Esophagus muscularis mucosa (tissue), 4 donors: ENCODE data around the gene MYADML2. TPM values are rescaled to one million over a fixed set of nuclear protein-coding genes. Genes with fewer than 3 reads are reported as not detected.

ENCODE experiments used
- DNase-seq: peaks from one replicate; pipeline ENCODE4 v3.0.0-alpha.2; 2017; ENCODE audit errors: extremely low spot score
- H3K27ac ChIP-seq, 4 donors: fragments of 200-600 bp; sonication (generic); replicated peaks in 1 of 4; 1 replicate in 3 of 4; 2 replicates in 1 of 4; pipeline ENCODE4 v1.5.1; 2016 to 2019; ENCODE audit warnings: mild to moderate bottlenecking in 1 of 4
- H3K27me3 ChIP-seq, 4 donors: fragments of 200-600 bp; sonication (generic); one replicate each; pipeline versions ENCODE4 v1.5.1 to v1.6.0; 2016 to 2019
- H3K36me3 ChIP-seq, 4 donors: fragments of 200-600 bp; sonication (generic); one replicate each; pipeline ENCODE4 v1.5.1; 2016 to 2019
- H3K4me1 ChIP-seq, 4 donors: fragments of 200-600 bp; sonication (generic); one replicate each; pipeline ENCODE4 v1.5.1; 2016 to 2019
- H3K4me3 ChIP-seq, 4 donors: fragments of 200-600 bp; sonication (generic); 1 replicate in 2 of 4; 2 replicates in 2 of 4; pipeline ENCODE4 v1.5.1; 2016 to 2019; ENCODE audit warnings: mild to moderate bottlenecking in 4 of 4, moderate library complexity in 1 of 4
- H3K9me3 ChIP-seq, 4 donors: fragments of 200-600 bp; sonication (generic); 1 replicate in 3 of 4; 2 replicates in 1 of 4; pipeline ENCODE4 v1.5.1; 2016 to 2019
- EP300 ChIP-seq: sonication (generic); formaldehyde crosslinking; IDR thresholded peaks from one replicate; pipeline ENCODE4 v1.6.1; 2017; ENCODE audit warnings: antibody characterized with exemption
- POLR2A ChIP-seq: fragments of 450-650 bp; IDR thresholded peaks from one replicate; pipeline ENCODE4 v1.6.1; 2017; ENCODE audit warnings: antibody characterized with exemption, moderate library complexity, mild to moderate bottlenecking, low read depth
- POLR2AphosphoS5 ChIP-seq, 2 donors: sonication (generic); formaldehyde crosslinking; IDR thresholded peaks; one replicate each; pipeline ENCODE4 v1.6.1; 2017; ENCODE audit warnings: antibody characterized with exemption in 2 of 2
- WGBS: methylation state at CpG from one replicate; pipeline ENCODE4 v1.1.5; 2018; 5-methylcytosine and 5-hydroxymethylcytosine counted together
- intact Hi-C: fragments of 100-400 bp; cut with DNase I; formaldehyde crosslinking; loops from one replicate; pipeline ENCODE4 v1.15.1; 2023
- total RNA-seq, 4 donors: library from RNA; depleted of rRNA; stranded (reverse); fragments of >200 nt; gene quantifications; one replicate each; pipeline versions ENCODE4 v1.1.0 to v1.2.1, GENCODE V29; 2016
- TF ChIP-seq, protein P1 (sequence below), 3 experiments: fragments of 200-600 bp in 2 of 3; fragments of 450-650 bp in 1 of 3; sonication (generic) in 2 of 3; IDR thresholded peaks; one replicate each; pipeline ENCODE4 v1.5.1; 2017 to 2019; ENCODE audit warnings: antibody characterized with exemption in 3 of 3, mild to moderate bottlenecking in 2 of 3, moderate library complexity in 1 of 3

Gene MYADML2
- total RNA-seq, 4 donors from 2014 or later: not detected

DNA sequence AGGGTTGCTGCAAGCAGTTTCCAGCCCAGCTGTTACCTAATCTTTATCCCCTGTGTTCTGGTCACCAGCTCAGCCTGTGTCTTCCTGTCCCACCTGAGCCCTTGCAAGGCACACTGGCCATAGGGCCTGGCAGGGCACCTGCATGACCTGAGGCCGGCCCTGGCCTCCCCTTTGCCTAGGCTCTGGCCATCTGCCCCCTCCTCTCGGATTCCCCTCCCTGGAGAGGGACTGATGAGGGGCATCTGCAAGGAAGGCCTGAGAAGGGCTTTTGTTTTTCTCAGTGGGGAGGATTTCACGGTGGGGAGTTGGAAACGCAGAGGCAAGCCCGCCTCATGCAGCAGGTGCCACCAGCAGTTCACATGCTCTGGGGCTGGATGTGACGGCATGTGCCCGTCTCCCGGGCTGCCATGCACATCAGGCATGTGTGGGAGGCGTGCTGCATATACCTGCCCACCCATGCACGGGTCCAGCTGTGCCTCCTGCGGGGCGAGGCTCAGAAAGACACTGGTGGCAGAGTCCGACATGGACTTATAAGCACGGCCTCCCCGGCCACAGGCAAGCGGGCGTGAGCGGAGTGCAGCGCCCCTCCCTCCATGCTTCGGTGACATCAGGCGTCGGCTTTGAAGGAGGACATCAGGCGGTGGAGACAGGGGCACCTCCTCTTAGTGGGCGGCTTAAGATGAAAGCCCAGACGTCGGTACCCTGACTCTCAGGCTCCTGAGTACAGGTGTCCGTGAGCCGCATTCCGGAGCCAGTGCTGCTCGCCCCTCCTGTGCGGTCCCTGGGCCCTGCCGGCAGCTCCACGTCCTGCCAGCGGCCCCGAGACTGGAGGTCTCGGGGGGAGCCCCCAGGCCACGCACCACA, 46.9 kb upstream of the MYADML2 start:
- H3K4me1 ChIP-seq: peaks cover 14 to 29% (median 23%) of the 10 kb centered on the region in 4 donors
- H3K27ac ChIP-seq: no peak overlapping the region
- intact Hi-C loops: no loop called here
- no peak for TF ChIP-seq EP300
- no peaks in the 10 kb centered on the region for H3K9me3 ChIP-seq
- no peak for DNase-seq
- peaks cover 0 to 47% (median 35%) of the 10 kb centered on the region in 4 donors for H3K36me3 ChIP-seq
- 96% methylated on average over 25 of the region's 37 CpGs for WGBS
- no peak overlapping the region for H3K4me3 ChIP-seq
- H3K27me3 ChIP-seq: no peaks in the 10 kb centered on the region

DNA sequence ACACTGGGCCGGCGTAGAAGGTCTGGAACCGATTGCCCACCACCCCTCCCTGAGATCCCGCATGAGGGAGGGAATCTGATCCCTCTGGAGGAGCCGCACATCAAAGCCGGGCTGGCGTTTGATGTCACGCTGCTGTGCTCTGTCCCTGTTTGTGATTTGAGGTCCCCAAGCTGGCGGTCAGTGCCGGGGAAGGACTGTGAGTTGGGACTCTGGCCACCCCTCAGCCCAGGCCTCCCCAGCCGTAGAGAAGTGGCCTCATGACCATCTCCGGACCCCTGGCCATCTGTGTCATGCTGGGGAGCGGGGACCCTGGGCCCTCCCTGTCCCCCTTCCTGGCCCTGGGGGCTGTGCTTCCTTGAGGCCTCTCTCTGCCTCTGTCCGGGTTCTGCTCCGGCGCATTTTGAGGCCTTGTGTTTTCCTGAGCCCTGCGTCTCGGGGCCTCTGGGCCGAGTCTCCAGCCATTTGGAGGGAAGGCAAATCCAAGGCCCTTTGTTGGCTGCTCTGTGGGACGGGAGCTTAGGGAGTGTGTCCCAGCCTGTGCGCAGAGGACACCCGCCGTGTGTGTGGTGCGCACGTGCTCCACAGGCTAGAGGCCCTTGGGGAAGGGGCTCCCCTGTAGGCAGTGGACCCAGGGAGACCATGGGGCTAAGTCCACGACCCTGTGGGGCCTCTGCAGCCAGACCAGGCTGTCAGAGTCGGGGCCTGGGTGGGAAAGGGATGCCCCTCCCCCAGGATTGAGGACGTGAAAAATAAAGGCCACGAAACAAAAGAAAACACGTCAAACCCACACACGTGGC, 45.5 kb upstream of the MYADML2 start:
- no peaks in the 10 kb centered on the region for H3K27me3 ChIP-seq
- TF ChIP-seq POLR2A (no peak), POLR2AphosphoS5 (IDR thresholded peaks at IDR 0.05) (no peak), EP300 (no peak)
- TF ChIP-seq, protein P1, sequence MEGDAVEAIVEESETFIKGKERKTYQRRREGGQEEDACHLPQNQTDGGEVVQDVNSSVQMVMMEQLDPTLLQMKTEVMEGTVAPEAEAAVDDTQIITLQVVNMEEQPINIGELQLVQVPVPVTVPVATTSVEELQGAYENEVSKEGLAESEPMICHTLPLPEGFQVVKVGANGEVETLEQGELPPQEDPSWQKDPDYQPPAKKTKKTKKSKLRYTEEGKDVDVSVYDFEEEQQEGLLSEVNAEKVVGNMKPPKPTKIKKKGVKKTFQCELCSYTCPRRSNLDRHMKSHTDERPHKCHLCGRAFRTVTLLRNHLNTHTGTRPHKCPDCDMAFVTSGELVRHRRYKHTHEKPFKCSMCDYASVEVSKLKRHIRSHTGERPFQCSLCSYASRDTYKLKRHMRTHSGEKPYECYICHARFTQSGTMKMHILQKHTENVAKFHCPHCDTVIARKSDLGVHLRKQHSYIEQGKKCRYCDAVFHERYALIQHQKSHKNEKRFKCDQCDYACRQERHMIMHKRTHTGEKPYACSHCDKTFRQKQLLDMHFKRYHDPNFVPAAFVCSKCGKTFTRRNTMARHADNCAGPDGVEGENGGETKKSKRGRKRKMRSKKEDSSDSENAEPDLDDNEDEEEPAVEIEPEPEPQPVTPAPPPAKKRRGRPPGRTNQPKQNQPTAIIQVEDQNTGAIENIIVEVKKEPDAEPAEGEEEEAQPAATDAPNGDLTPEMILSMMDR (IDR thresholded peaks at IDR 0.05): no peak
- no peak for DNase-seq
- 73% methylated on average over 10 of the region's 31 CpGs for WGBS
- no peaks in the 10 kb centered on the region for H3K9me3 ChIP-seq
- peak overlapping the region; percentile 13 to 38 (median 24) for H3K4me3 ChIP-seq
- H3K4me1 ChIP-seq: peaks cover 14 to 29% (median 23%) of the 10 kb centered on the region in 4 donors
- H3K36me3 ChIP-seq: peaks cover 0 to 51% (median 34%) of the 10 kb centered on the region in 4 donors
- intact Hi-C loops: no loop called here
- H3K27ac ChIP-seq: peak overlapping the region; percentile 54 to 62 (median 56)

DNA sequence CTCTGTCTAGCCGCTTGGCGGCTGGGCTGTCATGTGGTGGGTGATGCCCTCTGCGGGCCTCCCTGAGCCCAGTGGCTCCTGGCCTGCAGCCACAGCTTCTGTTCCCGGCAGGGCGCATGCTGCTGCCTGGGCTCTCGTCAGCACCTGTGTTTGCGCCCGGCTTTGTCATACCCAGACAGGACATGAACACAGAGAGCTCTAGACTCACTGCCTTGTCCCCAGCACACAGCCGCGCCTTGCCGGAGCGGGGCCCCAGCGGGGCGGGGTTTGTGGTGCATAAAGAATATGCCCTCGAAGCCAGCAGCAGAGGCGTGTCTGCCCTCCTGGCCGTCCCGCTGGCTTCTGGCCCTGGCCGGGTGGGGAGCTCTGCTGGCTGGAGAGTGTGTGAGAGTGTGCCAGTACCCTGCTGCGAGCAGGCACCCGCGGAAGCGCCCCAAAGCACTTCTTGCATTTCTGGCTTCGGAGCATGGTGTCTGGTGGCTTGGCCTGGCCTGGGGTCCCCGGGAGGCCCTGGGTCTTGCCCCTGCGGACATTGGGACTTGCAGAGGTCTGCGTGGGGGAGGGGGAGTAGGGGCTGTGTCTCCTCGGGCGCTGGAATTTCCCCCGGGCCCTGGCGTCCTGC, 44.8 kb upstream of the MYADML2 start:
- Histone ChIP-seq H3K27ac (peak overlapping the region; percentile 54 to 62 (median 56)), H3K4me3 (peak overlapping the region; percentile 13 to 38 (median 24)), H3K36me3 (peaks cover under 1 to 54% (median 36%) of the 10 kb centered on the region in 4 donors), H3K4me1 (peaks cover 14 to 29% (median 23%) of the 10 kb centered on the region in 4 donors), H3K9me3 (no peaks in the 10 kb centered on the region), H3K27me3 (no peaks in the 10 kb centered on the region)
- intact Hi-C loops: no loop called here
- no peak for DNase-seq
- WGBS: 48% methylated on average over 21 of the region's 31 CpGs
- TF ChIP-seq POLR2AphosphoS5 (IDR thresholded peaks at IDR 0.05) (peak; percentile 5 to 28), EP300 (no peak)
- TF ChIP-seq, protein P1 (IDR thresholded peaks at IDR 0.05): no peak

DNA sequence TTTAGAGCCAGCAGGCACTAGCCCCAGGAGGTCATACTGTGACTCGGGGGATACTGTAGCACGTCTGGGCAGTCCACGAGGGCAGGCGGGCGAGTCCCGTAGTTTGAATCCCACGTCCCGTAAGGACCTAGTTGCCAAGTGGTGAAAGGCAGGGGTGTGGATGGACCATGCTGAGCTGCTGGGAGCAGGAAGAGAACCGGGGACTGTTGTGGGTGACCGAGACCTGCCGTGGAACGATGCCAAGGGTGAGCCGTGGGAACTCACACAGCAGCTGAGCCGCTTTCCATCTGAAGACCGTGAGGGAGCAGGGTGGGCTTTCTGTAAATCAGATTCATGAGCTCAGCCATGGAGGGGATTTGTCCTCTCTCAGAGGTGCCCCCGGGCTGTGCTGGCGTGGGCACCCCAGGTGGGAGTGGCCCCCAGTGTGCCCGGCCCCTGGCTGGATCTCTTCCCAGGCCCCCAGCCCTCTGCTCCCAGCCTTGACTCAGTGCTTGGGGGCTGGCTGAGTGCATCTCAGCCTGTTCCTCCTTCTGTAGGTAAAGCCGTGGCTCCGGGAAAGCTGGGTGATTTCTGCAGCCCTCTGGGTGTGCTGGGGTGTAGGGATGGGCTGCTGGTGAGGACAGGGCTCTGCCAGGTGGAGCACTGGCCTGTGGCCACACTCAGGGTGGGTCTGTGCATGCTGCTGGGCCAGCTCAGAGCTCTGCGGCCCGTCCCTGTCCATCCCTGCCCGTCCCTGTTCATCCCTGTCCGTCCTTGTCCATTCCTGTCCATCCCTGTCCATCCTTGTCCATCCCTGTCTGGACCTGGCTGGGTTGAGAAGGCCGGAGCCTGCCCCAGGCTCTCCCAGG, 44.0 kb upstream of the MYADML2 start:
- H3K4me1 ChIP-seq: peaks cover 14 to 29% (median 23%) of the 10 kb centered on the region in 4 donors
- peak overlapping the region; percentile 54 to 62 (median 56) for H3K27ac ChIP-seq
- intact Hi-C loops: no loop called here
- H3K4me3 ChIP-seq: peak overlapping the region in 2 of 4 donors; percentile 22 to 27
- TF ChIP-seq POLR2A (no peak), POLR2AphosphoS5 (IDR thresholded peaks at IDR 0.05) (no peak), EP300 (no peak)
- TF ChIP-seq, protein P1 (IDR thresholded peaks at IDR 0.05): no peak
- no peaks in the 10 kb centered on the region for H3K27me3 ChIP-seq
- H3K9me3 ChIP-seq: no peaks in the 10 kb centered on the region
- 87% methylated on average over 17 of the region's 25 CpGs for WGBS
- DNase-seq: no peak
- peaks cover 8 to 54% (median 37%) of the 10 kb centered on the region in 4 donors for H3K36me3 ChIP-seq
